GM13977 (cell line): ENCODE measurements around the gene KLHL17.
A peak's percentile ranks its signal among the peaks of the same experiment; 100 is the strongest.

Source experiments
- DNase-seq: peaks from one replicate; pipeline ENCODE4 v3.0.0; 2012; ENCODE audit warnings: low spot score
- in situ Hi-C: fragments of 300-500 bp; cut with MboI; formaldehyde crosslinking; loops from one replicate; pipeline ENCODE4 v1.12.0; 2022; ENCODE audit warnings: low sequenced_read_pairs, low pct_unique_long_range_greater_than_20kb, mixed read lengths, inconsistent platforms; ENCODE audit not compliant: unreplicated experiment
- TF ChIP-seq, protein P1 (sequence below): IDR thresholded peaks from 2 replicates; pipeline ENCODE4 v1.5.1; 2012; ENCODE audit warnings: mild to moderate bottlenecking, control low read depth; ENCODE audit not compliant: insufficient read depth; ENCODE audit errors: extremely low read depth, missing control alignments

The KLHL17 gene

DNA sequence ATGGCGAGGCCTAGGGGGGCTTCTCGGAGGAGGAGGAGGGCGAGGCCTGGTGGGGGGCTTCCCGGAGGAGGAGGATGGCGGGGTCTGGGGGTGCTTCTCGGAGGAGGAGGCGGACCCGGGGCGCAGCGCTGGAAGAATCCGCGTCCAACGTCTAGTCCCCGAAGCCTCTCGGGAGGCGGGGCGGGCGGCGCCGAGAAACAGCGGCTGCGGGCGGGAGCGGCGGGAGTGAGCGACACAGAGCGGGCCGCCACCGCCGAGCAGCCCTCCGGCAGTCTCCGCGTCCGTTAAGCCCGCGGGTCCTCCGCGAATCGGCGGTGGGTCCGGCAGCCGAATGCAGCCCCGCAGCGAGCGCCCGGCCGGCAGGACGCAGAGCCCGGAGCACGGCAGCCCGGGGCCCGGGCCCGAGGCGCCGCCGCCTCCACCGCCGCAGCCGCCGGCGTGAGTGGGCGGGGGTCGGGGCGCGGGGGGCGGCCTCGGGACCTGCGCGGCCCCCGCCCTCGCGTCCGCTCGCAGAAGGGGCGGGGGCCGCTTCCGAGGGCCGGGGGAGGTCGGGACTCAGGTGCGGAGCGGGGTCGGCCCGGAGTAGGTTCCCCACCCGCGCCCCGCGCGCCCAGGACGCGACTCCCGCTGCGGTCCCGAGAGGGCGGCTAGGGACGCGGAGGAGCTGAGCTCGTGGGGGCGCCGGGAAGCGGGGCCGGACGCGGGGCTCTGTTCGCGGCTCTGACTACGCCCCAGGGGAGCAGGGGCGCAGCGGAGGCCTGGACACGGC is at the start of gene KLHL17:
Gene KLHL17 (plus strand): TSS at position 222 of the 769 bp plus-strand sequence. CDS start 110 bp downstream, at position 332.
- in situ Hi-C loops = no loop called here
- TF ChIP-seq, protein P1, sequence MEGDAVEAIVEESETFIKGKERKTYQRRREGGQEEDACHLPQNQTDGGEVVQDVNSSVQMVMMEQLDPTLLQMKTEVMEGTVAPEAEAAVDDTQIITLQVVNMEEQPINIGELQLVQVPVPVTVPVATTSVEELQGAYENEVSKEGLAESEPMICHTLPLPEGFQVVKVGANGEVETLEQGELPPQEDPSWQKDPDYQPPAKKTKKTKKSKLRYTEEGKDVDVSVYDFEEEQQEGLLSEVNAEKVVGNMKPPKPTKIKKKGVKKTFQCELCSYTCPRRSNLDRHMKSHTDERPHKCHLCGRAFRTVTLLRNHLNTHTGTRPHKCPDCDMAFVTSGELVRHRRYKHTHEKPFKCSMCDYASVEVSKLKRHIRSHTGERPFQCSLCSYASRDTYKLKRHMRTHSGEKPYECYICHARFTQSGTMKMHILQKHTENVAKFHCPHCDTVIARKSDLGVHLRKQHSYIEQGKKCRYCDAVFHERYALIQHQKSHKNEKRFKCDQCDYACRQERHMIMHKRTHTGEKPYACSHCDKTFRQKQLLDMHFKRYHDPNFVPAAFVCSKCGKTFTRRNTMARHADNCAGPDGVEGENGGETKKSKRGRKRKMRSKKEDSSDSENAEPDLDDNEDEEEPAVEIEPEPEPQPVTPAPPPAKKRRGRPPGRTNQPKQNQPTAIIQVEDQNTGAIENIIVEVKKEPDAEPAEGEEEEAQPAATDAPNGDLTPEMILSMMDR = no peak
- DNase-seq = peak; percentile 95

DNA sequence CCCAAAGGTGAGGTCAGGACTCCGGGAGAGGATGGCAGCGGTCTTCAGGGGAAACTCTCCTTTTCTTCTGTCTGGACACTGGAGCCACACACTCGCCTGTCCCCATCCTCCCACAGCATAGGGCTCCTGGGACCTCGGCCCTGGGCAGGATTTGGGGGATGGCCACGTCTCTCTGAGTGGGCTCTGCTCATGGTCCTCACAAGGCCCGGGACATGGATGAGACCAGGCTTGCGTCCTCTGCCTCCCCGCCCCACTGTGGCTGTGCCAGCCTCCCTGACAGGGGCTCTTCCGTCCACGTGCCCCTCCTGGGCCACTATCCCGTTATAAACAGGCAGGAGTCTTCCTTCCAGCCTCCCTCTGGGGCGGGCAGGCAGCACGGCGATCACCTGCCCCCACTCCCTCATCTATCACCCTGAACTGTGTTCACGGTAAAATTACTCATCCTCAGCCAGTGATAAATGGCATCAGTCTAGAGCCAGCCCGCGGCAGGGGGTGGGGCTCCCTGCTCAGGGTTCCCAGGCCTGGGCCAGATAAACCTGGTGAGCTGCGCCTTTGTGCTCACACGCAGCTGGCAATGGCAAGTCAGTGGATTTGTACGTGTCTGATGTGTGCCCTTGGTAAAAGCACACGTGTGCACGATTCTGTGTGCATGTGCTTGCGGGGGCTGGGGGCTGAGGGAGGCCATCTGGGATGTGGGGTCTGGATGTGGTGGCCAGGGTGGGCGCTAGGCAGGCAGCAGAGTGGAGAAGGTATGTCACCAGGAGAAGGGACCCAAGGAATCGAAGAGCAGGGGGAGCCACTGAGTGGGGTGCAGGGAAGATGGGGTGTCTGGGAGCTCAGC is 49.3 kb upstream of the KLHL17 start:
- in situ Hi-C loops = no loop called here
- DNase-seq = no peak
- TF ChIP-seq, protein P1 = no peak

DNA sequence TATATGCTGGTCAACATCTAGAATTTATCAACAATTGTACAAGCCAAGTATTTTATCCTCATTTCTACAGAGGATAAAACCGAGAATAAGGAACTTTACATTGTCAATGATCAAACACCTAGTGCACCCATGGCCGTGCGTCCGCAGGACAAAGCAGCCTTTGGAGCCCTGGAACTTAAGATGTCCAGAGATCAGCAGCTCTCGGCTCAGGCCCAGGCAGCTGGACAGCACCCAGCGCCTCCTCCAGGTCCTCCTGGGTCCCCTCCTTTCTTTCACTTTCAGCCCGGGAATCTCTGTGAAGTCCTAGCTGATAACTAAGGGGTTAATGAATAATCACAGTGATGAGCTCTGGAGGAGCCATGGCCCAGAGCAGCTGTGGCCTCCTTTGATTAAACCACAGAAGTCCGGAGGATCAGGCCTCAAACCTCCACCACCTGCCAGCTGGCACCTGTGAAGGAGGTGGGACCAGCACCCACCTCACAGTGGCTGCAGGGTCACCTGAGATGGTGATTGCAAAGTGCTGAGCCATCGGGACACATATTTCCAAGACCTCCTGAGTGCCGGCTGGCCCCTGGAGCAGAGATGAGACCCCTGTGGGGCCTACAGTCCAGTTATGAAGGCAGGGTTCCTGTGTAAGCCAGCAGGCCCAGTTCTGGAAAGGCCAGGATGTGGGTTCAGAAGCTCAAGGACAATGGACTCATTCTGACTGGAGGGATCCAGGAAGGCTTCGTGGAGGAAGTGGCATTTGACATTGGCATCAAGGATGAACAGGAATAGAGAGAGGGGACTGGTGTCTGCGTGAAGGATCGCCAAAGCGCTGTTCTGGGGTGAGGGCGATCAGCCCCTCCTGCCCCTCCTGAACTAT is 48.3 kb upstream of the KLHL17 start:
- in situ Hi-C loops = no loop called here
- TF ChIP-seq, protein P1 = no peak

DNA sequence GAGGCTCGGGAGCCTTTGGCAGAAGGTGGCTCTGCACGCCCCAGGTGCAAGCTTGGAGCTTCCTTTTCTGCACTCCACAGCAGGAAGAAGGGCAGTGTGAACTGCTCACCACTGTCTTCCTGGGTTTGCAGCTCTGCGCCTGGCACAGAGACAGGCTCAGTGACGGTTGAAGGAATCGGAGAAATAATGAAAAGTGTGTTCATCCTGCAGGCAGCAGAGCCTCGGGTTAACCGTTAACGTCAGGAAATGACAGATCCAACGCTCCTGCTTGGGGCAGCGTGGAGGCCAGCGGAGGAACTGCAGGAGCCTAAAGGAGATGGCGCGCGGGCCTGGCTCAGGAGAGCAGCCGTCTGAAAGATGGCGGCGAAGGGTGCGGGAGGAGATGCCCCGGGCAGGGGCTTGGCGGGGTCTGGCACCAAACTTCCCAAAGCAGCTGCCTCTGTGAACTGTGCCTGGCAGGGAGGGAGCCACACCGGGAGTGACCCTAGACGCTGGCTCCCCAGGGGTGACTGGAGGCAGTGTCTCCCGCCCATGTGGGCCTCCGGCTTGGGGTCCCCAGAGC is 47.6 kb upstream of the KLHL17 start:
- TF ChIP-seq, protein P1 = no peak
- DNase-seq = no peak
- in situ Hi-C loops = no loop called here

More for the DNA sequence above, 48.3 kb upstream of the KLHL17 start:
- DNase-seq = no peak

DNA sequence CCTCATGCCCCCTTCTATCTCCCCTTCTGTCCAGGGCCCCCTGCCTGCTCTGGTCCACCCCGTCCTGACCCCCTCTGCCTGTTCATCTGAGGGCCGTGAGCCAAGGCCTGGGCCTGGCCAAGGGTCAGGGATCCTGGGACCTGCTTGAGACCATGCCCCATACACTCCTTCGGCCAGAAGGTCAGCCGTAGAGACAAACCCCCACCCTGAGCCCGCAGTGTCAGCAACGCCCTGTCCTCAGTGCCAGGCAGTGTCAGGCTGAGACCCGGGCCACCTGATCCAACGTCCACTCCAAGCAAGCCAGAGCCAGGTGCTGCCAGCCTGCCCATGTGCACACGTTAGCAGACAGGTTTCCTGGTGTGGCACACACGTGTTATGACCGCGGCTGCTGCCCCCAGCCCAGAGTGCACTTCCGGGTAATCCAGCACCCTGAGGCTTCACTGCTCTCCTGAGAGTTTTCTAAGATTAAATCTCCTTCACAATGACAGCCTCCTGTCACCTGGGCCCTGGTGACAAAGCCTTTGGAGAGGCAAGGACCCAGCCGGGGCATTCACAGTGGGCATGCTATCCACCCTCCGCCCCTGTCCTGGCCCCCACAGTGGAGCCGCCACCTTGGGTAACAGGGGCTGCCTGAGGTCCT is 46.8 kb upstream of the KLHL17 start:
- TF ChIP-seq, protein P1 = no peak
- in situ Hi-C loops = no loop called here
- no peak for DNase-seq
